Smooth muscle cell (in vitro differentiated cells): ENCODE measurements around the gene AGBL4. TPM values are rescaled to one million over a fixed set of nuclear protein-coding genes. Genes with fewer than 3 reads are reported as not detected.

ENCODE experiments used
- DNase-seq: peaks from one replicate; lab custom pipeline; 2025; ENCODE audit not compliant: unreplicated experiment; lab: John Stamatoyannopoulos, UW
- H2AFZ ChIP-seq: fragments of 200-600 bp; sonication (generic); 2 replicates; pipeline ENCODE4 v1.6.0; 2016; ENCODE audit warnings: antibody characterized with exemption, low read depth, mild to moderate bottlenecking
- H3F3A ChIP-seq: fragments of 200-600 bp; sonication (generic); 2 replicates; pipeline ENCODE4 v1.6.0; 2017; ENCODE audit warnings: antibody characterized with exemption, low read depth
- H3K27ac ChIP-seq: fragments of 200-600 bp; sonication (generic); 2 replicates; pipeline ENCODE4 v1.5.1; 2016; ENCODE audit warnings: low read depth, mild to moderate bottlenecking
- H3K27me3 ChIP-seq: fragments of 200-600 bp; sonication (generic); 2 replicates; pipeline ENCODE4 v1.6.1; 2016; ENCODE audit warnings: low read depth, mild to moderate bottlenecking
- H3K36me3 ChIP-seq: fragments of 200-600 bp; sonication (generic); 2 replicates; pipeline ENCODE4 v1.5.1; 2016; ENCODE audit warnings: low read depth
- H3K4me1 ChIP-seq: fragments of 200-600 bp; sonication (generic); 2 replicates; pipeline ENCODE4 v1.5.1; 2016; ENCODE audit warnings: low read depth
- H3K4me2 ChIP-seq: fragments of 200-600 bp; sonication (generic); 2 replicates; pipeline ENCODE4 v1.6.0; 2016; ENCODE audit warnings: mild to moderate bottlenecking
- H3K4me3 ChIP-seq: fragments of 200-600 bp; sonication (generic); 2 replicates; pipeline ENCODE4 v1.5.1; 2016; ENCODE audit warnings: mild to moderate bottlenecking
- H3K79me2 ChIP-seq: fragments of 200-600 bp; sonication (generic); 2 replicates; pipeline ENCODE4 v1.6.0; 2016; ENCODE audit warnings: low read depth, mild to moderate bottlenecking
- H3K9ac ChIP-seq: fragments of 200-600 bp; sonication (generic); 2 replicates; pipeline ENCODE4 v1.6.0; 2016; ENCODE audit warnings: low read depth
- H3K9me3 ChIP-seq: fragments of 200-600 bp; sonication (generic); replicated peaks from 2 replicates; pipeline ENCODE4 v1.5.1; 2016; ENCODE audit warnings: low read depth
- H4K20me1 ChIP-seq: fragments of 200-600 bp; sonication (generic); 2 replicates; pipeline ENCODE4 v1.6.0; 2016; ENCODE audit warnings: low read depth
- WGBS: methylation state at CpG from one replicate; pipeline ENCODE4 v1.1.7; 2016; ENCODE audit warnings: low lambda C conversion rate; 5-methylcytosine and 5-hydroxymethylcytosine counted together
- polyA plus RNA-seq: library from polyadenylated mRNA; unstranded; fragments of >200 nt; fragmentation: Nextera tagmentation; extraction: Ambion mirVana; gene quantifications from 2 replicates; pipeline ENCODE4 v1.2.1, GENCODE V29; 2016
- total RNA-seq: library from RNA; depleted of rRNA; stranded (reverse); fragments of >200 nt; gene quantifications from 2 replicates; pipeline ENCODE4 v1.2.3, GENCODE V29; 2014
- TF ChIP-seq, protein P1 (sequence below): fragments of 200-600 bp; sonication (generic); IDR thresholded peaks from 2 replicates; pipeline ENCODE4 v1.5.1; 2017; ENCODE audit warnings: borderline replicate concordance, mild to moderate bottlenecking, antibody characterized with exemption; ENCODE audit not compliant: insufficient read depth, poor library complexity, severe bottlenecking

AGBL4 gene
- total and polyA plus RNA-seq, 2 experiments from 2014 or later: 0.29 TPM; not detected in 1

DNA sequence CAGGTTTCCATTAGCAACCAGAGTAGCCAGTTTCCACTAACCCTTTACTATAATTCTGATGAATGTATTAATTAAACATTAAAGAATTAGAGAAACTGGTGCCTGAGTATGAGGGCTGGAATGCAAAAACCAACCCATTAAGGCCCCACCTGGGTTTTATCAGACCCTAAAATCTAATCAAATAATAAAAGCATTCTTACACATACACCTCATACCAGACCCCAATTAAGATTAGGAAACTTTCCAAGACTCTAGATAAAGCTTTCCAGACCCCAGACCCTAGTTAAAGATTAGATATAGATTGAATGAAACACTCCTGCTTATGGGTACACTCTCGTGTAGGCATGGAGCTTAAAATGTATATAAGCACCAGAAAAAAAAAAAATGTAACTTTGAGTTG is 665.7 kb downstream of the AGBL4 start:
- no peak for DNase-seq
- no peaks in the 10 kb centered on the region for H3K27me3 ChIP-seq
- WGBS: 42% methylated on average over 1 of the region's 1 CpG
- TF ChIP-seq, protein P1, sequence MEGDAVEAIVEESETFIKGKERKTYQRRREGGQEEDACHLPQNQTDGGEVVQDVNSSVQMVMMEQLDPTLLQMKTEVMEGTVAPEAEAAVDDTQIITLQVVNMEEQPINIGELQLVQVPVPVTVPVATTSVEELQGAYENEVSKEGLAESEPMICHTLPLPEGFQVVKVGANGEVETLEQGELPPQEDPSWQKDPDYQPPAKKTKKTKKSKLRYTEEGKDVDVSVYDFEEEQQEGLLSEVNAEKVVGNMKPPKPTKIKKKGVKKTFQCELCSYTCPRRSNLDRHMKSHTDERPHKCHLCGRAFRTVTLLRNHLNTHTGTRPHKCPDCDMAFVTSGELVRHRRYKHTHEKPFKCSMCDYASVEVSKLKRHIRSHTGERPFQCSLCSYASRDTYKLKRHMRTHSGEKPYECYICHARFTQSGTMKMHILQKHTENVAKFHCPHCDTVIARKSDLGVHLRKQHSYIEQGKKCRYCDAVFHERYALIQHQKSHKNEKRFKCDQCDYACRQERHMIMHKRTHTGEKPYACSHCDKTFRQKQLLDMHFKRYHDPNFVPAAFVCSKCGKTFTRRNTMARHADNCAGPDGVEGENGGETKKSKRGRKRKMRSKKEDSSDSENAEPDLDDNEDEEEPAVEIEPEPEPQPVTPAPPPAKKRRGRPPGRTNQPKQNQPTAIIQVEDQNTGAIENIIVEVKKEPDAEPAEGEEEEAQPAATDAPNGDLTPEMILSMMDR: no peak
- H4K20me1 ChIP-seq: no peaks in the 10 kb centered on the region
- H3K27ac ChIP-seq: no peak overlapping the region
- no peaks in the 10 kb centered on the region for H3K79me2 ChIP-seq
- H3K4me2 ChIP-seq: no peak overlapping the region
- H3K36me3 ChIP-seq: no peaks in the 10 kb centered on the region
- no peaks in the 10 kb centered on the region for H3F3A ChIP-seq
- H3K9me3 ChIP-seq: peaks cover 13% of the 10 kb centered on the region
- no peak overlapping the region for H3K9ac ChIP-seq
- no peak overlapping the region for H2AFZ ChIP-seq
- H3K4me1 ChIP-seq: no peaks in the 10 kb centered on the region
- no peak overlapping the region for H3K4me3 ChIP-seq

DNA sequence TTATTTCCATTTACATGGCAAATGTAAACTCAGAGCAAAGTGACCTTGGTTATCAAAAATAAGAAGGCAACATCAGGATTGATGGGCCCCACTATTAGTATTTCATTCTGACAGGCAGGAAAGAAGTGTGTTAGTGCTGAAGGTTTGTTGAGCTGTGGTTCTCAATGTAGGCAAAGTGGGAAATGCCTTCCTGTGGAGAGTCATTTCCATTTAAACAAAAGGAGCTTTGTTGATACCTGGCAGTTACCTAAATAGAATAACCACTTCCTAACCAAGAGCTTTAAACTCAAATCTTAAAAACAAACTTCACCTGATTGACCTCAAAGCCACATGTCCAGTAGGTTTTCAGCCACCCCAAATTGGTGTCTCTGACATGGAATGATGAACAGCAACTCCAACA is 667.2 kb downstream of the AGBL4 start:
- TF ChIP-seq, protein P1: no peak
- Histone ChIP-seq H3K4me2 (no peak overlapping the region), H3K27me3 (no peaks in the 10 kb centered on the region), H3K36me3 (no peaks in the 10 kb centered on the region), H2AFZ (no peak overlapping the region), H3K9me3 (peaks cover 4% of the 10 kb centered on the region), H3F3A (no peaks in the 10 kb centered on the region), H3K79me2 (no peaks in the 10 kb centered on the region), H4K20me1 (no peaks in the 10 kb centered on the region), H3K4me1 (no peaks in the 10 kb centered on the region), H3K4me3 (no peak overlapping the region), H3K27ac (no peak overlapping the region), H3K9ac (no peak overlapping the region)
- no peak for DNase-seq

DNA sequence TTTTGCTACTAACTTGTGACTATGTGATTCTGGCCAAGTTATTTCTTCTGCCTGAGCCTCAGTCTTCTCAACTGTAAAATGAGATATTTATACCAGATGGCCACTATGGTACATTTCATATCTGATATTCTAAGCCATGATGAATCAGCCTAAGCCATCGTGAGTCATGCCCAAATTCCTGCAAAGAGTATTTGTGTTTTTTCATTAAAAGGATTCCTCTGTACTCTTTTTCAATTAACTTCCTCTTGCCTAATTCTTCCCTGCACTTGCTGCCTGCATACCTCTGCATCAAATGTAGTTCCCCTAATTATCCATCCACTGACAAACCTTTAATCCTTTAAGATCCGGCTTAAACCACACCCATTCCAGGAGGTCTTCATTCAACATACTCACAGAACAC is 672.0 kb downstream of the AGBL4 start:
- no peak overlapping the region for H3K4me2 ChIP-seq
- no peaks in the 10 kb centered on the region for H3F3A ChIP-seq
- no peaks in the 10 kb centered on the region for H3K4me1 ChIP-seq
- no peaks in the 10 kb centered on the region for H3K27me3 ChIP-seq
- H3K9me3 ChIP-seq: no peaks in the 10 kb centered on the region
- no peak overlapping the region for H3K9ac ChIP-seq
- no peak for DNase-seq
- H2AFZ ChIP-seq: no peak overlapping the region
- WGBS: 77% methylated on average over 2 of the region's 2 CpGs
- no peaks in the 10 kb centered on the region for H3K36me3 ChIP-seq
- no peak overlapping the region for H3K4me3 ChIP-seq
- no peaks in the 10 kb centered on the region for H3K79me2 ChIP-seq
- TF ChIP-seq, protein P1: no peak
- H4K20me1 ChIP-seq: no peaks in the 10 kb centered on the region
- no peak overlapping the region for H3K27ac ChIP-seq

DNA sequence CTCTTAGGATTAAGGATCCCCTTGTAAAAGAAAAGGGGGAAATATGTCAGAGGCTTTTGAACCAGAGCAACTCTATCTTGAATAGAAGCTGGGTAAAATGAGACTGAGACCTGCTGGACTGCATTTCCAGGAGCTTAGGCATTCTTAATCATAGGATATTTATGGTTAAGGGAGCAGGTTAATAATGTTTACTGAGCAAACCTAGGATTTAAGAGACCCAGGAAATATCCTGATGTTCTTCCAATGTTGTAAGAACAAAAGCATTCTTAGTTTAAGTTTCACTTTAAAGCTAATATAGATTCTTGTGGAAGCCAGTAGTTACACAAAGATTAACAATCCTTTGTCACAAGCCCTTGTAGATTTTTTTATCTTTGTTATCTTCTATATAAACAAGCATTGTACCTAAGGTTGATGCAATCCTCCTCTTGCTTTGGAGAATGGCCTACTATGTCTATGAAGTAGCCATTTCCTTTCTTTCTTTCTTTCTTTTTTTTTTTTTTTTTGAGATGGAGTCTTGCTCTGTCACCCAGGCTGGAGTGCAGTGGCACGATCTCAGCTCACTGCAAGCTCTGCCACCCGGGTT is 676.9 kb downstream of the AGBL4 start:
- TF ChIP-seq, protein P1: no peak
- Histone ChIP-seq H4K20me1 (no peaks in the 10 kb centered on the region), H3K4me2 (no peak overlapping the region), H3K9ac (no peak overlapping the region), H3K79me2 (no peaks in the 10 kb centered on the region), H3K4me1 (no peaks in the 10 kb centered on the region), H3K27me3 (no peaks in the 10 kb centered on the region), H3F3A (no peaks in the 10 kb centered on the region), H2AFZ (no peak overlapping the region), H3K27ac (no peak overlapping the region), H3K9me3 (peaks cover 8% of the 10 kb centered on the region), H3K36me3 (no peaks in the 10 kb centered on the region), H3K4me3 (no peak overlapping the region)
- 83% methylated on average over 1 of the region's 2 CpGs for WGBS
- DNase-seq: no peak
